Keratinocyte (primary cell): ENCODE data around the gene FAM120A. TPM values are rescaled to one million over a fixed set of nuclear protein-coding genes. Genes with fewer than 3 reads are reported as not detected.

Experiments
- DNase-seq: peaks from one replicate; pipeline ENCODE4 v3.0.0-alpha.2; 2011; ENCODE audit warnings: low read depth, missing footprints, low spot score
- FAIRE-seq: peaks from 2 replicates; lab custom pipeline; 2011; peaks lifted over from hg19 to GRCh38; lab: Jason Lieb, UNC
- H2AFZ ChIP-seq: 2 replicates; pipeline ENCODE4 v1.6.0; 2012; ENCODE audit warnings: low read length, control low read depth, inconsistent platforms; ENCODE audit not compliant: control insufficient read depth
- H3K27ac ChIP-seq: 2 replicates; pipeline ENCODE4 v1.5.1; 2011; ENCODE audit warnings: low read length; ENCODE audit not compliant: control insufficient read depth, insufficient read depth
- H3K27me3 ChIP-seq: 3 replicates; pipeline ENCODE4 v1.6.0; 2011; ENCODE audit warnings: low read length; ENCODE audit not compliant: control insufficient read depth, insufficient read depth; ENCODE audit errors: extremely low read depth
- H3K36me3 ChIP-seq, 2 experiments: 2 replicates in 1 of 2; 3 replicates in 1 of 2; pipeline ENCODE4 v1.5.1; 2011; ENCODE audit warnings: low read length in 2 of 2, mild to moderate bottlenecking in 1 of 2; ENCODE audit not compliant: control insufficient read depth in 2 of 2, insufficient read depth in 2 of 2; ENCODE audit errors: extremely low read depth in 1 of 2
- H3K4me1 ChIP-seq: 3 replicates; pipeline ENCODE4 v1.5.1; 2011; ENCODE audit warnings: low read length; ENCODE audit not compliant: control insufficient read depth, insufficient read depth; ENCODE audit errors: extremely low read depth
- H3K4me2 ChIP-seq: 3 replicates; pipeline ENCODE4 v1.6.0; 2011; ENCODE audit warnings: low read depth, low read length; ENCODE audit not compliant: control insufficient read depth, insufficient read depth; ENCODE audit errors: extremely low read depth
- H3K4me3 ChIP-seq, 3 experiments: fragments of 200-600 bp in 1 of 3; sonication (generic) in 1 of 3; 2 replicates in 2 of 3; 3 replicates in 1 of 3; pipeline ENCODE4 v1.5.1; 2011 to 2016; ENCODE audit warnings: low read length in 3 of 3, mild to moderate bottlenecking in 3 of 3, control low read depth in 2 of 3, inconsistent platforms in 1 of 3, low read depth in 1 of 3, mixed read lengths in 1 of 3, mixed run types in 1 of 3, moderate library complexity in 1 of 3; ENCODE audit not compliant: control insufficient read depth in 2 of 3, insufficient read depth in 2 of 3; ENCODE audit errors: extremely low read depth in 1 of 3
- H3K79me2 ChIP-seq: 2 replicates; pipeline ENCODE4 v1.6.0; 2012; ENCODE audit warnings: low read length; ENCODE audit not compliant: control insufficient read depth, insufficient read depth
- H3K9ac ChIP-seq: 3 replicates; pipeline ENCODE4 v1.6.0; 2011; ENCODE audit warnings: low read length; ENCODE audit not compliant: control insufficient read depth, insufficient read depth; ENCODE audit errors: extremely low read depth
- H3K9me1 ChIP-seq: 3 replicates; pipeline ENCODE4 v1.6.0; 2011; ENCODE audit warnings: low read length; ENCODE audit not compliant: control insufficient read depth, insufficient read depth; ENCODE audit errors: extremely low read depth
- H3K9me3 ChIP-seq: 2 replicates; pipeline ENCODE4 v1.5.1; 2012; ENCODE audit warnings: low read depth, low read length; ENCODE audit not compliant: control insufficient read depth
- H4K20me1 ChIP-seq: 3 replicates; pipeline ENCODE4 v1.6.0; 2011; ENCODE audit warnings: low read length; ENCODE audit not compliant: control insufficient read depth, insufficient read depth; ENCODE audit errors: extremely low read depth
- EZH2 ChIP-seq: IDR thresholded peaks from one replicate; pipeline ENCODE4 v1.6.1; 2012; ENCODE audit warnings: inconsistent platforms, mild to moderate bottlenecking, low read length, moderate library complexity
- dilution Hi-C: fragments of 300-500 bp; cut with MboI; formaldehyde crosslinking; loops from one replicate; pipeline ENCODE4 v1.7.0; 2020; ENCODE audit warnings: low sequenced_read_pairs; ENCODE audit not compliant: extremely low pct_ligation_motif_present
- polyA plus RNA-seq, 5 experiments: library from polyadenylated mRNA; depleted of rRNA in 3 of 5; stranded (reverse) in 3 of 5; stranded (forward) in 1 of 5; unstranded in 1 of 5; fragments of >200 nt; gene quantifications; 1 replicate in 1 of 5; 2 replicates in 3 of 5; 3 replicates in 1 of 5; pipeline versions ENCODE4 v1.2.1 to v1.2.3, GENCODE V29; 2011 to 2012; ENCODE audit warnings: missing spikeins in 2 of 5, low read depth in 1 of 5, low replicate concordance in 1 of 5
- TF ChIP-seq, protein P1 (sequence below), 3 experiments: IDR thresholded peaks in 1 of 3; conservative IDR thresholded peaks in 1 of 3; optimal IDR thresholded peaks in 1 of 3; 2 replicates in 2 of 3; 3 replicates in 1 of 3; pipeline versions ENCODE3 to v1.5.1; 2011; ENCODE audit warnings: low read length in 3 of 3, mild to moderate bottlenecking in 3 of 3, moderate library complexity in 2 of 3, control low read depth in 1 of 3, inconsistent platforms in 1 of 3; ENCODE audit not compliant: insufficient read depth in 2 of 3; ENCODE audit errors: extremely low read depth in 1 of 3

The FAM120A gene
- polyA plus RNA-seq, 1 donor (not counting 4 experiments of a cell fraction or from before 2014, with no cell fraction given): 79.2 TPM

DNA sequence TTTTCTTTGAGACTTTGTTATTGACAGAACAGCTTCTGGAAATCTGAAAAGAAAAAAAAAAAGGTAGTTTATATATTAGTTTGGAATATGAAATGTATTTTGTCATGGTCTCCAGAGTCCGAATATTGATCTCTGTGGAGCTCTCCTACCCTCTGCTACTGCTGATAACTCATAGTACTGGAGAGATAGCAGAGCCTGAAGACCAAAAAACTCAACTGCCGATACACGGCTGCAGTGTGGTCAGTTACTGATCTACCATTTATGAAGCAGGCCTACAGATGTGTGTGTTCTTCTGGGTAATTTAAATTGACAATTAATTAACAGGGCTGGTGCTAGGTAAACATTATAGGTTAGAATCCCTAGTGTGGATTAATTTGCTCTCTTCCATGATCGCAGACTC lies 3.8 kb upstream of the FAM120A start:
- no peak for TF ChIP-seq EZH2
- TF ChIP-seq, protein P1, sequence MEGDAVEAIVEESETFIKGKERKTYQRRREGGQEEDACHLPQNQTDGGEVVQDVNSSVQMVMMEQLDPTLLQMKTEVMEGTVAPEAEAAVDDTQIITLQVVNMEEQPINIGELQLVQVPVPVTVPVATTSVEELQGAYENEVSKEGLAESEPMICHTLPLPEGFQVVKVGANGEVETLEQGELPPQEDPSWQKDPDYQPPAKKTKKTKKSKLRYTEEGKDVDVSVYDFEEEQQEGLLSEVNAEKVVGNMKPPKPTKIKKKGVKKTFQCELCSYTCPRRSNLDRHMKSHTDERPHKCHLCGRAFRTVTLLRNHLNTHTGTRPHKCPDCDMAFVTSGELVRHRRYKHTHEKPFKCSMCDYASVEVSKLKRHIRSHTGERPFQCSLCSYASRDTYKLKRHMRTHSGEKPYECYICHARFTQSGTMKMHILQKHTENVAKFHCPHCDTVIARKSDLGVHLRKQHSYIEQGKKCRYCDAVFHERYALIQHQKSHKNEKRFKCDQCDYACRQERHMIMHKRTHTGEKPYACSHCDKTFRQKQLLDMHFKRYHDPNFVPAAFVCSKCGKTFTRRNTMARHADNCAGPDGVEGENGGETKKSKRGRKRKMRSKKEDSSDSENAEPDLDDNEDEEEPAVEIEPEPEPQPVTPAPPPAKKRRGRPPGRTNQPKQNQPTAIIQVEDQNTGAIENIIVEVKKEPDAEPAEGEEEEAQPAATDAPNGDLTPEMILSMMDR (optimal IDR thresholded peaks at IDR 0.05 in 1 of 3, IDR thresholded peaks at IDR 0.05 in 1 of 3, conservative IDR thresholded peaks at IDR 0.05 in 1 of 3; ENCODE audit: extremely low read depth in 1 of 3, insufficient read depth in 2 of 3, low read length in 3 of 3): no peak
- Histone ChIP-seq H2AFZ (no peak overlapping the region), H3K27me3 (no peaks in the 10 kb centered on the region), H3K9me3 (no peaks in the 10 kb centered on the region), H3K27ac (no peak overlapping the region), H3K4me3 (no peak overlapping the region), H3K36me3 (peaks cover 10 to 18% of the 10 kb centered on the region in 2 experiments), H3K9ac (no peak overlapping the region), H3K79me2 (peaks cover 13% of the 10 kb centered on the region), H3K9me1 (no peaks in the 10 kb centered on the region), H3K4me2 (no peak overlapping the region), H4K20me1 (no peaks in the 10 kb centered on the region), H3K4me1 (peaks cover 6% of the 10 kb centered on the region)
- dilution Hi-C loops: no loop called here
- no peak for FAIRE-seq
- no peak for DNase-seq

- dilution Hi-C loops: no loop called here
- FAIRE-seq (no peak), DNase-seq (no peak)
- H2AFZ ChIP-seq: peak overlapping the region; percentile 49
- H3K9me3 ChIP-seq: no peaks in the 10 kb centered on the region
- H3K4me2 ChIP-seq: peak overlapping the region; percentile 77
- peaks cover 55% of the 10 kb centered on the region for H3K79me2 ChIP-seq
- peak overlapping the region; percentile 85 for H3K27ac ChIP-seq
- no peaks in the 10 kb centered on the region for H3K27me3 ChIP-seq
- H3K9ac ChIP-seq: peak overlapping the region; percentile 92
- H3K4me1 ChIP-seq: peaks cover 25% of the 10 kb centered on the region
- H4K20me1 ChIP-seq: peaks cover 4% of the 10 kb centered on the region
- no peak for TF ChIP-seq EZH2
- TF ChIP-seq, protein P1 (optimal IDR thresholded peaks at IDR 0.05 in 1 of 3, IDR thresholded peaks at IDR 0.05 in 1 of 3, conservative IDR thresholded peaks at IDR 0.05 in 1 of 3; ENCODE audit: extremely low read depth in 1 of 3, insufficient read depth in 2 of 3, low read length in 3 of 3): peak in 1 of 3 experiments; percentile 10
- H3K9me1 ChIP-seq: no peaks in the 10 kb centered on the region
- peaks cover 4 to 10% of the 10 kb centered on the region in 2 experiments for H3K36me3 ChIP-seq
- peak overlapping the region; percentile 90 to 96 (median 92) for H3K4me3 ChIP-seq
Measured at GRCh38 chr9:93451849-93452709, 594 bp downstream of the FAM120A start.
